Measurements from ENCODE around the gene MTHFD1L.
"Not testable (repeated sequence)": the region's sequence is repeated elsewhere in the genome, so short reads cannot be mapped to it uniquely, and the experiment has no call there.

- not testable (repeated sequence) for TF ChIP-seq POLR2AphosphoS5 (IDR thresholded peaks at IDR 0.05); CTCF (IDR thresholded peaks at IDR 0.05 in 8 of 11, conservative IDR thresholded peaks at IDR 0.05 in 3 of 11)
These were observed 258.1 kb downstream of the MTHFD1L start for GRCh38 chr6:151123641-151124040.
